BJ (cell line): ENCODE data around the gene ZNF804A. TPM values are rescaled to one million over a fixed set of nuclear protein-coding genes. Genes with fewer than 3 reads are reported as not detected.

Experiments
- CTCF ChIA-PET: fragments of 350-600 bp; formaldehyde crosslinking; extraction: SDS; loops from one replicate; lab custom pipeline; 2021; ENCODE audit warnings: antibody characterized with exemption, inconsistent platforms; lab: Yijun Ruan, JAX
- POLR2A ChIA-PET: fragments of 300-600 bp; sonication (Branson Sonifier 250); formaldehyde crosslinking; extraction: SDS; loops from one replicate; lab custom pipeline; 2021; ENCODE audit warnings: antibody characterized with exemption; lab: Charles Lee
- DNase-seq: peaks from one replicate; pipeline ENCODE4 v3.0.0-alpha.2; 2011; ENCODE audit warnings: low read depth
- H3K27me3 ChIP-seq: 2 replicates; pipeline ENCODE4 v1.6.0; 2011; ENCODE audit warnings: low read length; ENCODE audit not compliant: control insufficient read depth, insufficient read depth
- H3K36me3 ChIP-seq: 2 replicates; pipeline ENCODE4 v1.5.1; 2011; ENCODE audit warnings: low read length; ENCODE audit not compliant: control insufficient read depth, insufficient read depth
- H3K4me3 ChIP-seq: 2 replicates; pipeline ENCODE4 v1.5.1; 2011; ENCODE audit warnings: low read depth, mild to moderate bottlenecking, control low read depth, low read length
- CTCF ChIP-seq: IDR thresholded peaks from 2 replicates; pipeline ENCODE4 v1.5.1; 2011; ENCODE audit warnings: low read depth, mild to moderate bottlenecking, control low read depth, inconsistent platforms, low read length, moderate library complexity; ENCODE audit not compliant: insufficient read depth
- polyA plus RNA-seq: library from polyadenylated mRNA; depleted of rRNA; stranded (reverse); fragments of >200 nt; gene quantifications from 2 replicates; pipeline ENCODE4 v1.2.3, GENCODE V29; 2011

The ZNF804A gene
- polyA plus RNA-seq, 1 experiment: 0.53 TPM

DNA sequence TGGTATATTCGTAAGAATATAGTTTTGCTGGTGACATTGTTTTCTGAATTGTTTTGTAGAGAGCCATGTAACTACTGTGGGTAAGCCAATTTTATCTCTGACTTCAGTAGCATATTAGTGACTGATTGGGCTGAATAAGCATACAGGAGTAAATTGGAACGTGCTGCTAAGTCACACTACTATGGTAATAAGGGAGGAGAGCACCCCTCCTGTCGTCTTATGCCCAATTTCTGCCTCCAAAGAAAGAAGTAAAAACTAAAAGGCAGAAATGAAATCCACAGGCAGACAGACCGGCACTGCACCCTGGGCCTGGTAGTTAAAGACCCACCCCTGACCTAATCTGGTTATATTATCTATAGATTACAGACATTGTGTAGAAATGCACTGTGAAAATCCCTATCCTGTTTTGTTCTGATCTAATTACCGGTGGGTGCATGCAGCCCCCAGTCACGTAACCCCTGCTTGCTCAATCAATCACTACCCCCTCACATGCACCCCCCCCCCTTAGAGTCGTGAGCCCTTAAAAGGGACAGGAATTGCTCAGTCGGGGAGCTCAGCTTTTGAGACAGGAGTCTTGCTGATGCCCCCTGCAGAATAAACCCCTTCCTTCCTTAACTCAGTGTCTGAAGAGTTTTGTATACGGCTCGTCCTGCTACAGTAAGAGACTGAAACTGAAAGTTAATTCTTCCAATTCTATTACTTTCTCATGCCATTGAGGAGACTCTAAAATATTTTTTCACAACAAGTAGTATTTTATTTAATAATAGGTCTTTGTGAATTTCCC, 167.0 kb downstream of the ZNF804A start:
- Histone ChIP-seq H3K27me3 (no peaks in the 10 kb centered on the region), H3K36me3 (no peaks in the 10 kb centered on the region), H3K4me3 (no peak overlapping the region)
- CTCF ChIA-PET: interaction anchor here (0.7 kb wide), 1 partner anchor 33 kb away, joined by 6 read pairs; no protein-coding TSS in a partner anchor
- DNase-seq: no peak
- POLR2A ChIA-PET: no interaction called here
- TF ChIP-seq CTCF: no peak

- CTCF ChIA-PET: no interaction called here
- no peak for TF ChIP-seq CTCF
Observed at GRCh38 chr2:184767059-184767458, 168.7 kb downstream of the ZNF804A start.

GRCh38 chr2:184769023-184769422, 170.7 kb downstream of the ZNF804A start:
- TF ChIP-seq CTCF: no peak
- Histone ChIP-seq H3K36me3 (no peaks in the 10 kb centered on the region), H3K27me3 (no peaks in the 10 kb centered on the region), H3K4me3 (no peak overlapping the region)
- CTCF ChIA-PET: no interaction called here
- DNase-seq: no peak
- POLR2A ChIA-PET: no interaction called here

More at GRCh38 chr2:184767059-184767458, 168.7 kb downstream of the ZNF804A start:
- Histone ChIP-seq H3K27me3 (no peaks in the 10 kb centered on the region), H3K36me3 (no peaks in the 10 kb centered on the region), H3K4me3 (no peak overlapping the region)
- no peak for DNase-seq
- POLR2A ChIA-PET: no interaction called here

DNA sequence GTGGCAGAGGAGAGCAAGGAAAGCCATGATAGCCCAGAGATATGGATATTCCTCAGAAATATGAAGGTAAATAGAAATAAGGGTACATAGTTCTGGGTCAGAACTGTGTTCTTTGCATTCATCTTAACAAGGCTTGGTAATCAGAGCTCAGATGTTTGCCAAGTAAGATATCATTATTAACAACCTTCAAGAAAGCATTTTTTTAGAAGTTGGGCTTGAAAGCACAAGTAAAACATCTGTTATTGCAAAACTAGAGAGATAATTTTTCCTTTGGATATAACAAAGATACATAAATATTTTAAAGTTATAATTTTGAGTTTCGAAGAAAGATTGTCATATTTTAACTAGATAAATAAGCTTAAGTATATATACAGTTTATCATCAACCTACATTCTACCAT, 171.4 kb downstream of the ZNF804A start:
- Histone ChIP-seq H3K27me3 (no peaks in the 10 kb centered on the region), H3K36me3 (no peaks in the 10 kb centered on the region), H3K4me3 (no peak overlapping the region)
- TF ChIP-seq CTCF: no peak
- POLR2A ChIA-PET: no interaction called here
- CTCF ChIA-PET: no interaction called here
- no peak for DNase-seq

- H3K4me3 ChIP-seq: no peak overlapping the region
- no peak for DNase-seq
- H3K27me3 ChIP-seq: no peaks in the 10 kb centered on the region
- TF ChIP-seq CTCF: no peak
- CTCF ChIA-PET: no interaction called here
- no peaks in the 10 kb centered on the region for H3K36me3 ChIP-seq
- POLR2A ChIA-PET: no interaction called here
Observed at GRCh38 chr2:184779777-184780176, 181.4 kb downstream of the ZNF804A start.
